H9 (cell line): Measurements from ENCODE around the gene ASCC1. TPM values are rescaled to one million over a fixed set of nuclear protein-coding genes. Genes with fewer than 3 reads are reported as not detected.
"Not testable (repeated sequence)": the region's sequence is repeated elsewhere in the genome, so short reads cannot be mapped to it uniquely, and the experiment has no call there.

Experiments used
- DNase-seq: peaks from one replicate; pipeline ENCODE4 v3.0.0-alpha.2; 2017
- H2AFZ ChIP-seq: one replicate; pipeline ENCODE4 v1.6.1; 2013; ENCODE audit warnings: mild to moderate bottlenecking, low read length, control low read depth, moderate library complexity
- H2AK5ac ChIP-seq: 2 replicates; pipeline ENCODE4 v1.6.1; 2013; ENCODE audit warnings: low read length, control low read depth, mixed read lengths; ENCODE audit not compliant: insufficient read length
- H2BK120ac ChIP-seq: one replicate; pipeline ENCODE4 v1.6.1; 2013; ENCODE audit warnings: low read depth, mild to moderate bottlenecking, low read length, control low read depth, inconsistent platforms; ENCODE audit not compliant: poor library complexity, severe bottlenecking
- H2BK12ac ChIP-seq: 2 replicates; pipeline ENCODE4 v1.6.1; 2013; ENCODE audit warnings: low read length, control low read depth, mixed read lengths, low read depth; ENCODE audit not compliant: insufficient read length
- H2BK15ac ChIP-seq: 2 replicates; pipeline ENCODE4 v1.6.1; 2013; ENCODE audit warnings: low read depth, low read length, control low read depth
- H2BK20ac ChIP-seq: one replicate; pipeline ENCODE4 v1.6.1; 2013; ENCODE audit warnings: low read depth, mild to moderate bottlenecking, low read length, control low read depth, inconsistent platforms; ENCODE audit not compliant: poor library complexity, severe bottlenecking
- H2BK5ac ChIP-seq: 2 replicates; pipeline ENCODE4 v1.6.1; 2013; ENCODE audit warnings: low read length, control low read depth, mixed read lengths; ENCODE audit not compliant: insufficient read length
- H3K14ac ChIP-seq: 2 replicates; pipeline ENCODE4 v1.6.1; 2013; ENCODE audit warnings: low read length, control low read depth; ENCODE audit not compliant: insufficient read depth
- H3K18ac ChIP-seq: 2 replicates; pipeline ENCODE4 v1.6.1; 2013; ENCODE audit warnings: low read depth, mild to moderate bottlenecking, mixed read lengths, low read length, control low read depth; ENCODE audit not compliant: insufficient read length
- H3K23ac ChIP-seq: 2 replicates; pipeline ENCODE4 v1.6.1; 2013; ENCODE audit warnings: low read length, control low read depth, mixed read lengths, low read depth; ENCODE audit not compliant: insufficient read length
- H3K23me2 ChIP-seq: 2 replicates; pipeline ENCODE4 v1.6.1; 2013; ENCODE audit warnings: low read depth, mild to moderate bottlenecking, mixed read lengths, low read length, control low read depth; ENCODE audit not compliant: insufficient read length, poor library complexity, severe bottlenecking
- H3K27ac ChIP-seq: 2 replicates; pipeline ENCODE4 v1.5.1; 2013; ENCODE audit warnings: low read length, control low read depth, mixed read lengths, low read depth; ENCODE audit not compliant: insufficient read length
- H3K27me3 ChIP-seq: 2 replicates; pipeline ENCODE4 v1.6.1; 2013; ENCODE audit warnings: low read length, control low read depth, inconsistent platforms; ENCODE audit not compliant: insufficient read depth
- H3K4ac ChIP-seq: 2 replicates; pipeline ENCODE4 v1.6.1; 2013; ENCODE audit warnings: low read depth, mild to moderate bottlenecking, control low read depth, inconsistent platforms, low read length, moderate library complexity
- H3K4me1 ChIP-seq: 2 replicates; pipeline ENCODE4 v1.6.1; 2013; ENCODE audit warnings: low read length, control low read depth, inconsistent platforms; ENCODE audit not compliant: insufficient read depth
- H3K4me2 ChIP-seq: 2 replicates; pipeline ENCODE4 v1.6.1; 2013; ENCODE audit warnings: low read length, control low read depth, mixed read lengths; ENCODE audit not compliant: insufficient read length, insufficient read depth
- H3K56ac ChIP-seq: 2 replicates; pipeline ENCODE4 v1.6.1; 2013; ENCODE audit warnings: low read depth, mild to moderate bottlenecking, mixed read lengths, low read length, control low read depth; ENCODE audit not compliant: insufficient read length
- H3K79me1 ChIP-seq: 2 replicates; pipeline ENCODE4 v1.6.1; 2013; ENCODE audit warnings: low read depth, mild to moderate bottlenecking, moderate library complexity, low read length, control low read depth, inconsistent platforms; ENCODE audit not compliant: insufficient read depth, poor library complexity, severe bottlenecking
- H3K79me2 ChIP-seq: 2 replicates; pipeline ENCODE4 v1.6.1; 2013; ENCODE audit warnings: low read length, control low read depth, inconsistent platforms; ENCODE audit not compliant: insufficient read depth
- H3K9ac ChIP-seq: 2 replicates; pipeline ENCODE4 v1.6.1; 2013; ENCODE audit warnings: low read length, control low read depth, mixed read lengths; ENCODE audit not compliant: insufficient read length; ENCODE audit errors: extremely low read depth
- H3K9me3 ChIP-seq: one replicate; pipeline ENCODE4 v1.6.1; 2013; ENCODE audit warnings: low read depth, low read length, inconsistent platforms; ENCODE audit not compliant: control insufficient read depth
- H3T11ph ChIP-seq: one replicate; pipeline ENCODE4 v1.6.1; 2013; ENCODE audit warnings: mild to moderate bottlenecking, low read length, control low read depth, inconsistent platforms
- H4K20me1 ChIP-seq: one replicate; pipeline ENCODE4 v1.6.1; 2013; ENCODE audit not compliant: control insufficient read depth, insufficient read length, insufficient read depth
- H4K5ac ChIP-seq: 2 replicates; pipeline ENCODE4 v1.6.1; 2013; ENCODE audit warnings: low read depth, mild to moderate bottlenecking, mixed read lengths, low read length, control low read depth; ENCODE audit not compliant: insufficient read length
- H4K8ac ChIP-seq: replicated peaks from 2 replicates; pipeline ENCODE4 v1.6.1; 2013; ENCODE audit warnings: low read length, control low read depth, mixed read lengths, low read depth; ENCODE audit not compliant: insufficient read length
- H4K91ac ChIP-seq: 2 replicates; pipeline ENCODE4 v1.6.1; 2013; ENCODE audit warnings: low read depth, mild to moderate bottlenecking, moderate library complexity, mixed read lengths, low read length, control low read depth; ENCODE audit not compliant: insufficient read length
- H3K27ac Mint-ChIP-seq, 3 experiments: 2 replicates in 2 of 3; 3 replicates in 1 of 3; pipeline ENCODE4 v1.8.0; 2020 to 2021; ENCODE audit warnings: mixed read lengths in 3 of 3, mild to moderate bottlenecking in 1 of 3, moderate library complexity in 1 of 3
- H3K27me3 Mint-ChIP-seq: 2 replicates; pipeline ENCODE4 v1.8.0; 2021; ENCODE audit warnings: low read depth, mild to moderate bottlenecking, moderate library complexity, mixed read lengths
- H3K36me3 Mint-ChIP-seq, 3 experiments: 2 replicates in 2 of 3; 3 replicates in 1 of 3; pipeline ENCODE4 v1.8.0; 2020 to 2021; ENCODE audit warnings: low read depth in 3 of 3, mixed read lengths in 3 of 3; ENCODE audit not compliant: insufficient read depth in 1 of 3
- H3K4me1 Mint-ChIP-seq, 2 experiments: 2 replicates each; pipeline ENCODE4 v1.8.0; 2020; ENCODE audit warnings: mixed read lengths in 2 of 2
- H3K4me3 Mint-ChIP-seq, 2 experiments: 2 replicates in 1 of 2; 3 replicates in 1 of 2; pipeline ENCODE4 v1.8.0; 2020 to 2021; ENCODE audit warnings: mild to moderate bottlenecking in 2 of 2, mixed read lengths in 2 of 2, moderate library complexity in 1 of 2
- H3K9me3 Mint-ChIP-seq, 2 experiments: 2 replicates in 1 of 2; 3 replicates in 1 of 2; pipeline ENCODE4 v1.8.0; 2020; ENCODE audit warnings: mild to moderate bottlenecking in 2 of 2, mixed read lengths in 2 of 2, moderate library complexity in 1 of 2
- CTCF ChIP-seq: fragments of 200-600 bp; sonication (generic); conservative IDR thresholded peaks from 3 replicates; pipeline ENCODE4 v1.8.0; 2021; ENCODE audit warnings: antibody characterized with exemption, mild to moderate bottlenecking
- WGBS: extraction: QIAGEN DNeasy Blood & Tissue Kit; methylation state at CpG from one replicate; pipeline ENCODE4 v1.1.7; 2013; ENCODE audit warnings: missing lambda C conversion rate, low lambda C conversion rate, mixed read lengths; ENCODE audit not compliant: insufficient read length; ENCODE audit errors: extremely low coverage; 5-methylcytosine and 5-hydroxymethylcytosine counted together
- total RNA-seq: library from RNA; stranded (reverse); gene quantifications from 2 replicates; pipeline ENCODE4 v1.2.1, GENCODE V29; 2021

Gene ASCC1
- total RNA-seq, 1 experiment from 2014 or later = 41.2 TPM

DNA sequence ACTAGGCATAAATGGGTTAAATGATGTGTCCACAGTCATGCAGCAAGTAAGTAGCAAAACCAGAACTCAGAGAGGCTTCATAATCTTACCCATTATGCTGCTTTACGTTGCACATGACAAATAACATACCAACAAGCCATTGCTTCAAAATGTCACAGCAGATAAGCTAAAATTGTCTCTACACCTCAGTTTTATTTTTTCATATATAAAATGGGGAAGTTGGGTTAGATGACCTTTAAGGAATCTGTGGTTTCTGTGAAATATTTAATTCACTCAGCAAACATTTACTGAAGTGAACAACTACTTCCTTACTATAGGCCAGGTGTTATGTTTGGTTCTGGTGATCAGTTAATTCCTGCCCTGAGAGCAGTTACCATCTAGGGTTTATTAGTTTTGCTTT lies 2.2 kb upstream of the ASCC1 start:
- Histone ChIP-seq H2BK12ac (no peak overlapping the region), H3K27ac (no peak overlapping the region), H3T11ph (no peak overlapping the region), H3K4me1 (0 out of 2 replicates have a peak, but pooled peaks cover 2% of the 10 kb centered on the region), H3K56ac (no peak overlapping the region), H4K91ac (no peak overlapping the region), H2AK5ac (no peak overlapping the region), H2BK15ac (no peak overlapping the region), H2AFZ (no peak overlapping the region), H3K18ac (no peak overlapping the region), H2BK5ac (no peak overlapping the region), H3K9ac (no peak overlapping the region), H3K23me2 (peaks cover 5% of the 10 kb centered on the region), H3K9me3 (no peaks in the 10 kb centered on the region), H3K14ac (no peak overlapping the region), H4K20me1 (no peaks in the 10 kb centered on the region), H4K5ac (no peak overlapping the region), H3K79me2 (peaks cover 10% of the 10 kb centered on the region; the same call in 1 of the 2 replicates), H3K23ac (no peak overlapping the region), H3K4ac (no peak overlapping the region), H3K27me3 (no peaks in the 10 kb centered on the region), H2BK20ac (no peak overlapping the region), H3K4me2 (no peak overlapping the region), H2BK120ac (no peak overlapping the region), H3K79me1 (peaks cover 6% of the 10 kb centered on the region), H4K8ac (no peak overlapping the region)
- peaks cover 3 to 18% (median 10%) of the 10 kb centered on the region in 3 experiments; a peak in 6 of 7 replicates for H3K36me3 Mint-ChIP-seq
- TF ChIP-seq CTCF = no peak
- no peak overlapping the region; a peak in 1 of 5 replicates for H3K4me3 Mint-ChIP-seq
- 0 out of 7 replicates have a peak overlapping the region, but pooled peaks of 1 of the 3 experiments have one; percentile 80 for H3K27ac Mint-ChIP-seq
- no peak for DNase-seq
- peaks cover 3% of the 10 kb centered on the region; the same call in 1 of the 2 replicates for H3K27me3 Mint-ChIP-seq
- H3K4me1 Mint-ChIP-seq = peaks cover 18 to 27% of the 10 kb centered on the region in 2 experiments
- WGBS = no CpG with 5 or more reads among the region's 1 CpG
- H3K9me3 Mint-ChIP-seq = no peaks in the 10 kb centered on the region; a peak in 1 of 5 replicates

- H3K9ac ChIP-seq, H2AK5ac ChIP-seq, H3T11ph ChIP-seq, DNase-seq, H2BK20ac ChIP-seq, H3K27ac Mint-ChIP-seq, H3K18ac ChIP-seq, H3K4me3 Mint-ChIP-seq, H3K4me2 ChIP-seq, H3K27ac ChIP-seq, H3K23me2 ChIP-seq, H3K27me3 Mint-ChIP-seq, H3K79me2 ChIP-seq, H3K9me3 ChIP-seq, H2BK120ac ChIP-seq, H4K5ac ChIP-seq, H3K9me3 Mint-ChIP-seq, H3K4me1 ChIP-seq, H3K23ac ChIP-seq, H3K14ac ChIP-seq, H3K27me3 ChIP-seq, H4K20me1 ChIP-seq, H4K91ac ChIP-seq, H2BK15ac ChIP-seq, H3K4ac ChIP-seq, H3K79me1 ChIP-seq, H2BK12ac ChIP-seq, H3K56ac ChIP-seq, H2BK5ac ChIP-seq, H2AFZ ChIP-seq, H4K8ac ChIP-seq: not testable (repeated sequence)
- H3K4me1 Mint-ChIP-seq = peaks cover 12% of the 10 kb centered on the region in 2 experiments
- no CpG with 5 or more reads among the region's 2 CpGs for WGBS
- H3K36me3 Mint-ChIP-seq = peaks cover 4 to 34% (median 19%) of the 10 kb centered on the region in 3 experiments; a peak in 6 of 7 replicates
Measured at GRCh38 chr10:72211832-72212231, 4.2 kb downstream of the ASCC1 start.
